Kidney (tissue), 14 donors: ENCODE results near the gene ADPRHL1. TPM values are rescaled to one million over a fixed set of nuclear protein-coding genes. Genes with fewer than 3 reads are reported as not detected.

Experiments
- DNase-seq, 5 donors: peaks; one replicate each; pipeline ENCODE4 v3.0.0-alpha.2; 2013 to 2020
- FAIRE-seq: peaks from 2 replicates; lab custom pipeline; 2012; peaks lifted over from hg19 to GRCh38; lab: Jason Lieb, UNC
- H3K27ac ChIP-seq, 2 donors: one replicate each; pipeline ENCODE4 v1.7.0; 2013; ENCODE audit warnings: low read depth in 2 of 2, low read length in 2 of 2, inconsistent platforms in 1 of 2
- H3K27me3 ChIP-seq: one replicate; pipeline ENCODE4 v1.7.1; 2013; ENCODE audit warnings: low read length, inconsistent platforms; ENCODE audit not compliant: control insufficient read depth, insufficient read depth
- H3K36me3 ChIP-seq, 3 donors: one replicate each; pipeline versions ENCODE4 v1.7.0 to v1.7.1; 2013; ENCODE audit warnings: low read length in 3 of 3, control low read depth in 1 of 3, inconsistent platforms in 1 of 3; ENCODE audit not compliant: insufficient read depth in 3 of 3, control insufficient read depth in 2 of 3
- H3K4me1 ChIP-seq, 3 donors: one replicate each; pipeline versions ENCODE4 v1.7.0 to v1.7.1; 2013; ENCODE audit warnings: low read length in 3 of 3, inconsistent platforms in 1 of 3, low read depth in 1 of 3; ENCODE audit not compliant: control insufficient read depth in 2 of 3, insufficient read depth in 2 of 3
- H3K4me3 ChIP-seq, 3 donors: one replicate each; pipeline versions ENCODE4 v1.7.0 to v1.8.1; 2013; ENCODE audit warnings: low read length in 3 of 3, control low read depth in 1 of 3, inconsistent platforms in 1 of 3
- H3K9ac ChIP-seq, 3 donors: one replicate each; pipeline versions ENCODE4 v1.7.0 to v1.7.1; 2013; ENCODE audit warnings: low read length in 3 of 3, control low read depth in 1 of 3, inconsistent platforms in 1 of 3
- H3K9me3 ChIP-seq, 3 donors: one replicate each; pipeline versions ENCODE4 v1.7.0 to v1.7.1; 2013; ENCODE audit warnings: low read length in 3 of 3, control low read depth in 1 of 3, inconsistent platforms in 1 of 3; ENCODE audit not compliant: control insufficient read depth in 2 of 3, insufficient read depth in 1 of 3
- CTCF ChIP-seq: IDR thresholded peaks from 3 replicates; pipeline ENCODE4 v1.5.1; 2012; ENCODE audit warnings: mild to moderate bottlenecking, moderate library complexity, borderline replicate concordance; ENCODE audit not compliant: insufficient read depth; ENCODE audit errors: extremely low read depth
- intact Hi-C: fragments of 100-400 bp; cut with DNase I; formaldehyde crosslinking; loops from one replicate; pipeline ENCODE4 v1.11.1; 2022
- polyA plus RNA-seq: library from polyadenylated mRNA; stranded (reverse); fragments of 350-450 nt; fragmentation: Illumina TruSeq; extraction: RNeasy Lipid Tissue Mini Kit (QIAGEN cat#74804); gene quantifications from one replicate; pipeline ENCODE4 v1.2.3, GENCODE V29; 2014; ENCODE audit warnings: low read depth, low replicate concordance; ENCODE audit not compliant: insufficient read depth
- total RNA-seq: library from RNA; stranded (reverse); fragmentation: NEBNext Ultra II Directional; extraction: Animal tissue kit (Norgen Biotek cat#: 25700); gene quantifications from one replicate; pipeline ENCODE4 v1.2.1, GENCODE V29; 2021
- donor health status: control.
- donor health status: control.
- donor health status: control.
- donor health status: control.
- donor health status: control.
- donor health status: DM: yes; HTN: yes; CAD: no.
- donor health status: Normal renal cell carcinoma (clear cell type).

The ADPRHL1 gene
- total and polyA plus RNA-seq, 2 donors from 2014 or later, result 1.1 to 1.5 TPM

DNA sequence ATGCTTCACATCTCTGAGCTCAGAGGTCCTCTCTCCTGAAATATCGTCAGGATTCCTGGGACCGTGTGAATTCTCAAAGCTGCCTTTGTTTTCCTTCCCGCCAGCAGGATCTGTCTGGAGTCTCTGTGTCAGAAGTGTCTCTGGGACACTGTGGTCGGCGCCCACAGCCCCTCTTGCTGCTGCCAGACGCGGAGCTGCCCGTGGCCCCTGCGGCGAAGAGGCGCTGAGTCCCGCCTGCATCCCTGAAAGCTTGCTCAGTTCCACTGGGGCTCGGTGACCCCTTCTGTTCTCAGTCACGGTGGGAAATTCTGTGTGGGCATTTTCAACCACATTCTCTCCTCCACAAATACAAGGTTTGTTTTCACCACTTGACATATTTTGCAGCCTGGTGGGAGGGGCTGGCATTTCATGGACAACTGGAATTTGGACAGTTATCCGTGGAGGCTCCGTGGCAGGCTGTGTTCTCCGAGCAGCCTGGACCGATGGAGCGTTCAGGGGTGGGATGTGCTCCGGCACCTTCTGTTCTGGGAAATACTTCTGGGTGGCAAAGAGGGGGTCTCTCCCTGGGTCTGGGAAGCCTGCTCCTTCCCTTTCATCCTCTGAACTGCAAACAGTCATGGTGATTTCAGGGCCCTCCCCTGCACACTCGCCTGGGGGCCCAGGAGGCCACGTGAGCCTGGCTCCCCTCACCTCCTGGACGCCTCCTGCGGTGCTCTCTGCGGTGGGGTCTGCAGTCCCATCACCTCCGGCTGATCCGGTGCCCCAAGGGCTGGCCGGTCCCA lies 46.8 kb downstream of the ADPRHL1 start:
- no peak overlapping the region for H3K4me3 ChIP-seq
- H3K4me1 ChIP-seq, result peaks cover 0 to 3% (median 0%) of the 10 kb centered on the region in 3 donors
- H3K9me3 ChIP-seq, result no peaks in the 10 kb centered on the region
- FAIRE-seq (no peak), DNase-seq (peak in 2 of 5 donors; percentile 20 to 44)
- H3K27me3 ChIP-seq, result no peaks in the 10 kb centered on the region
- no peak overlapping the region for H3K27ac ChIP-seq
- no peak for TF ChIP-seq CTCF
- H3K36me3 ChIP-seq, result no peaks in the 10 kb centered on the region
- H3K9ac ChIP-seq, result no peak overlapping the region
- intact Hi-C loops, result no loop called here

DNA sequence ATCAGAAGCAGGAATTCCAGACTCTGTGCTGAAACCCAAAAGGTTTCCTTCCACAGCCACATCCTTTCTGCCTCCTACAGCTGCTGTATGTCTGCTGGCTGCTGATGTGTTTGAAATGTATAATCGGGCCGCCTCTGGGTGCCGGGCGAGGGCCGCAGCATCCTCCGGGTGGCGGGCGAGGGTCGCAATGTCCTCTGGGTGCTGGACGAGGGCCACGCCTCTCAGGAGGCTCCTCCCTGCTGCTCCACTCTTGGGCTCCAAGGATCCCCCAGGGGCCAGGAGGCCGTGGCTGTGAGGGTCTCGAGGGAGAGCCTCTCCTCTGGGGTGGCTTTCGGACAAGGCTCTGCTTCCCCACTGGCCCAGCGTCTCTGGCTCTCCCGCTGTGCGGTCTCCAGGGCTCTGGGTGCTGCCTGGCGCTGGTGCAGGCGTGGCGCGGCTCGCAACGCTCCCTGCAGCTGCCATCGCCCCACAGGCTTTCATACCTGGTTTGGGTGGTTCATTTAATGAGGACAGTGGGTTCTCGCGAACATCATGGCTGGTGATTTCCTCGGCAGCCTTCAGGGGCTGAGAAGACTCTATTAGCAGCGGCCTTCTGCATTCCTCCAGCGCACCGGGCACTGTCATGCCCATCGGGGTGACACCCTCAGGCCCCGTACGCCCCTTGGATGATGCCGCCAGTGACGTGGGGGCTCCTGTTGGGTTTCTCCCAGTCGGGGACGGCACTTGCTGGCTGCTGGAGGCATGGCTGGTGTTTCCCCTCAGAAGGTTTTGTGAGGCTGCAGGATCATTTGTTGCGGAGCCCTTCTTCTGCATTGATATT lies 47.6 kb downstream of the ADPRHL1 start:
- H3K27me3 ChIP-seq, result no peaks in the 10 kb centered on the region
- H3K27ac ChIP-seq, result no peak overlapping the region
- H3K9me3 ChIP-seq, result no peaks in the 10 kb centered on the region
- intact Hi-C loops, result no loop called here
- FAIRE-seq (no peak), DNase-seq (peak in 2 of 5 donors; percentile 9 to 40)
- TF ChIP-seq CTCF, result no peak
- H3K9ac ChIP-seq, result no peak overlapping the region
- H3K4me3 ChIP-seq, result no peak overlapping the region
- H3K4me1 ChIP-seq, result peaks cover 0 to 3% (median 0%) of the 10 kb centered on the region in 3 donors
- no peaks in the 10 kb centered on the region for H3K36me3 ChIP-seq

DNA sequence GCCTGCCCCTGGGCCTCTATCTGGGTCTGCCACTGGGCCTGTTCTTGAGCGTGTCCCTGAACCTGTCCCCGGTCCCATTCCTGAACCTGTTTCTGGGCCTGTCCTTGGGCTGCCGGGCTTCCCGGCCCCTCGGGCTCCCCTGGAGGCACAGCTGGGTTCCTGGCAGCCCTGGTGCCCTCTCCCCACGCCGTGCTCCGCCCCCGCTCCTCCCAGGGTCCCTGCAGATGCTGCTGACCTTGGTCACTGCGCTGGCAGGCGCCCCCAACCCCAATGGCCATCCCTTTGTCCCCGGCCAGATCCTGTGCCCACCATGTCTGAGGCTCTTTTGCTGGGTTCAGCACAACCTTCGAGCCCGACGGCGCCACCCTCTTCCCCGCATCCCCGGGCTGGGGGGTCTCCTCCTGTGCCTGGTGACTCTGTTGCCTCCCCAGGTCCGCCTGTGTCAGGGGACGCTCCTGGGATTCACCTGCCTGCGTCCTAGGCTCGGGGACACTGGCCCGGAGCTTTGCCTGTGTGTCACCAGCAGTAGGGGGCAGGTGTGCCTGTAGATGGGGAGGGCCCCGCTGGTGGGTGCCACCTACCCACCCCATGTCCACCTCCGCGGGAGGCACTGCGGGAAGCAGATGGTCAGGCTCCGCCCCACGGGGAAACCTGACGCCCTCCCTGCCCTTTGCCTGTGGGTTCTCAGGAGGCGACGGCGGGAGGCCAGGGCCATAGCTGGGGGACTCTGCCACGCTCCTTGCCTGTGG lies 48.4 kb downstream of the ADPRHL1 start:
- Histone ChIP-seq H3K27ac (no peak overlapping the region), H3K9me3 (no peaks in the 10 kb centered on the region), H3K9ac (no peak overlapping the region), H3K4me1 (peaks cover 0 to under 1% (median 0%) of the 10 kb centered on the region in 3 donors), H3K4me3 (no peak overlapping the region), H3K27me3 (no peaks in the 10 kb centered on the region), H3K36me3 (no peaks in the 10 kb centered on the region)
- FAIRE-seq (no peak), DNase-seq (peak in 2 of 5 donors; percentile 41 to 62)
- no peak for TF ChIP-seq CTCF
- intact Hi-C loops, result no loop called here
